B cell (primary cell): ENCODE results near the gene IL17B.

ENCODE experiments used
- CTCF ChIP-seq: fragments of 200-600 bp; IDR thresholded peaks from one replicate; pipeline ENCODE4 v1.8.0; 2022; ENCODE audit warnings: antibody characterized with exemption, mild to moderate bottlenecking
- EZH2 ChIP-seq: IDR thresholded peaks from 2 replicates; pipeline ENCODE4 v1.6.1; 2012; ENCODE audit warnings: borderline replicate concordance, low read depth, mild to moderate bottlenecking, moderate library complexity, low read length; ENCODE audit not compliant: insufficient read depth, poor library complexity, severe bottlenecking

GRCh38 chr5:149362541-149362940 is 16.6 kb downstream of the IL17B start:
- TF ChIP-seq EZH2 (no peak), CTCF (no peak)
